ENCODE data around the gene TRPT1.

GRCh38 chr11:64218628-64219353 is 7.2 kb downstream of the TRPT1 start:
- TF ChIP-seq CTCF (IDR thresholded peaks at IDR 0.05; ENCODE audit: low read length) (no peak), EZH2 (IDR thresholded peaks at IDR 0.05; ENCODE audit: borderline replicate concordance, low read length) (no peak)
